Naive thymus-derived CD4-positive, alpha-beta T cell (primary cell): Measurements from ENCODE around the gene VIM. TPM values are rescaled to one million over a fixed set of nuclear protein-coding genes. Genes with fewer than 3 reads are reported as not detected.

Experiments
- ATAC-seq: fragments of 150-1000 bp; cut with Tn5 transposase; 2 replicates; pipeline ENCODE4 v1.10.0; 2021; ENCODE audit warnings: mild to moderate bottlenecking, moderate library complexity
- CTCF ChIA-PET: fragments of 350-600 bp; sonication (Branson Sonifier 250); formaldehyde crosslinking; loops from one replicate; lab custom pipeline; 2021; ENCODE audit warnings: antibody characterized with exemption; lab: Charles Lee
- POLR2A ChIA-PET: fragments of 350-600 bp; sonication (Branson Sonifier 250); formaldehyde crosslinking; loops from one replicate; lab custom pipeline; 2021; ENCODE audit warnings: antibody characterized with exemption, inconsistent platforms; lab: Charles Lee
- DNase-seq, 9 donors: peaks; one replicate each; pipeline versions ENCODE4 v3.0.0 to v3.0.0-alpha.2; 2020 to 2022; ENCODE audit warnings: mixed read lengths in 1 of 9
- H3K27ac ChIP-seq: one replicate; pipeline ENCODE4 v1.7.0; 2013; ENCODE audit warnings: mild to moderate bottlenecking, low read depth, low read length, moderate library complexity
- H3K27me3 ChIP-seq, 2 donors: one replicate each; pipeline ENCODE4 v1.7.0; 2013; ENCODE audit warnings: low read length in 2 of 2, mild to moderate bottlenecking in 2 of 2, moderate library complexity in 2 of 2; ENCODE audit not compliant: control insufficient read depth in 2 of 2, insufficient read depth in 2 of 2
- H3K36me3 ChIP-seq, 3 experiments: 1 replicate in 2 of 3; 2 replicates in 1 of 3; pipeline ENCODE4 v1.7.0; 2013; ENCODE audit warnings: low read length in 3 of 3, mild to moderate bottlenecking in 3 of 3, moderate library complexity in 1 of 3; ENCODE audit not compliant: insufficient read depth in 3 of 3, control insufficient read depth in 2 of 3
- H3K4me1 ChIP-seq, 2 donors: one replicate each; pipeline ENCODE4 v1.7.0; 2013; ENCODE audit warnings: low read length in 2 of 2, mild to moderate bottlenecking in 2 of 2, moderate library complexity in 1 of 2; ENCODE audit not compliant: control insufficient read depth in 2 of 2, insufficient read depth in 2 of 2
- H3K4me3 ChIP-seq: 2 replicates; pipeline ENCODE4 v1.7.0; 2013; ENCODE audit warnings: mild to moderate bottlenecking, low read length
- H3K9me3 ChIP-seq, 3 experiments: 1 replicate in 2 of 3; 2 replicates in 1 of 3; pipeline ENCODE4 v1.7.0; 2013; ENCODE audit warnings: low read length in 3 of 3; ENCODE audit not compliant: control insufficient read depth in 2 of 3
- H3K27ac Mint-ChIP-seq, 9 donors: one replicate each; pipeline ENCODE4 v1.8.0; 2020 to 2022; ENCODE audit warnings: mixed read lengths in 9 of 9, mild to moderate bottlenecking in 8 of 9, moderate library complexity in 5 of 9, inconsistent platforms in 2 of 9
- H3K27me3 Mint-ChIP-seq, 5 donors: one replicate each; pipeline ENCODE4 v1.8.0; 2021 to 2022; ENCODE audit warnings: mixed read lengths in 5 of 5, mild to moderate bottlenecking in 1 of 5
- H3K36me3 Mint-ChIP-seq, 5 donors: one replicate each; pipeline ENCODE4 v1.8.0; 2020 to 2022; ENCODE audit warnings: mixed read lengths in 5 of 5, mild to moderate bottlenecking in 3 of 5, inconsistent platforms in 1 of 5
- H3K4me1 Mint-ChIP-seq, 7 donors: one replicate each; pipeline ENCODE4 v1.8.0; 2020 to 2022; ENCODE audit warnings: mixed read lengths in 7 of 7, mild to moderate bottlenecking in 3 of 7, inconsistent platforms in 1 of 7
- H3K4me3 Mint-ChIP-seq, 10 donors: one replicate each; pipeline ENCODE4 v1.8.0; 2020 to 2022; ENCODE audit warnings: mild to moderate bottlenecking in 10 of 10, mixed read lengths in 10 of 10, moderate library complexity in 6 of 10, inconsistent platforms in 2 of 10
- H3K9me3 Mint-ChIP-seq, 11 donors: one replicate each; pipeline ENCODE4 v1.8.0; 2020 to 2022; ENCODE audit warnings: mixed read lengths in 11 of 11, mild to moderate bottlenecking in 4 of 11, inconsistent platforms in 1 of 11, moderate library complexity in 1 of 11
- intact Hi-C, 2 donors: fragments of 100-400 bp; cut with micrococcal nuclease; formaldehyde crosslinking; loops; one replicate each; pipeline ENCODE4 v1.15.1; 2023
- polyA plus RNA-seq, 2 donors: library from polyadenylated mRNA; unstranded; fragments of 300-500 nt; fragmentation: Illumina TruSeq; gene quantifications; one replicate each; pipeline ENCODE4 v1.2.3, GENCODE V29; 2021
- total RNA-seq, 6 experiments: library from RNA in 5 of 6; stranded (reverse) in 5 of 6; gene quantifications; 1 replicate in 5 of 6; 2 replicates in 1 of 6; pipeline ENCODE4 v1.2.3 and lab custom pipeline; 2021 to 2026

Gene VIM
- total and polyA plus RNA-seq, 7 experiments from 2014 or later, result 399 to 2,181 (median 546) TPM

DNA sequence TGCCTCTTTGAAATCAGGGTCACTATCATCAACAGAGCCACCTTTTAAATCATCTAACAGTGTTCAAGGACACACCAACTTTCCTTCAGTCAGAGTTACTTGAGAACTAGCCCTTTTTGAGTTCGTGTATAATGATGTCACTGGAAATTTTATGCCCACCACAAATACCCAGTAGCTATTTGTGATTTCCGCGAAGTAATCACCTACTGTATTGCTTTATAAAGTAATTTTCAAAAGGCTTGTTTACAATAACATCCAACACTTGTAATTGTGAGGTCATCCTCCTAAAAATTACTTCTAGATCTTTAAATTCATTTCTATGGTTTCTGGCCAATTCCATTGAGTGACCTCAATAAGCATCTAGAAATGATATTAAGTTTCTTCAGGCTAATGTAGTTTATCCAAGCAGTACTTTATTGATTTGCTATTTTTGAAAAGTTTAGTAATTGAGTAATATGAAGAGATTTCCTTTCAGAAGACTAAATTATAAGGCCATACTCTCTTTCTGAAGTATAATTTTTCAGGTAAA is 39.3 kb upstream of the VIM start:
- Mint-ChIP-seq H3K27ac (no peak overlapping the region), H3K36me3 (peaks cover 0 to 22% (median 5%) of the 10 kb centered on the region in 5 donors), H3K4me3 (no peak overlapping the region), H3K4me1 (peaks cover 0 to 23% (median 12%) of the 10 kb centered on the region in 7 donors), H3K9me3 (no peaks in the 10 kb centered on the region), H3K27me3 (no peaks in the 10 kb centered on the region)
- POLR2A ChIA-PET, result interaction anchor here (1.0 kb wide), 1 partner anchor 42 kb away, joined by 3 read pairs; no protein-coding TSS in a partner anchor
- intact Hi-C loops, result no loop called here
- no peak overlapping the region for H3K4me3 ChIP-seq
- H3K4me1 ChIP-seq, result no peaks in the 10 kb centered on the region
- CTCF ChIA-PET, result no interaction called here
- DNase-seq (no peak), ATAC-seq (no peak)
- no peaks in the 10 kb centered on the region for H3K9me3 ChIP-seq
- no peaks in the 10 kb centered on the region for H3K27me3 ChIP-seq
- H3K27ac ChIP-seq, result no peak overlapping the region
- H3K36me3 ChIP-seq, result no peaks in the 10 kb centered on the region

DNA sequence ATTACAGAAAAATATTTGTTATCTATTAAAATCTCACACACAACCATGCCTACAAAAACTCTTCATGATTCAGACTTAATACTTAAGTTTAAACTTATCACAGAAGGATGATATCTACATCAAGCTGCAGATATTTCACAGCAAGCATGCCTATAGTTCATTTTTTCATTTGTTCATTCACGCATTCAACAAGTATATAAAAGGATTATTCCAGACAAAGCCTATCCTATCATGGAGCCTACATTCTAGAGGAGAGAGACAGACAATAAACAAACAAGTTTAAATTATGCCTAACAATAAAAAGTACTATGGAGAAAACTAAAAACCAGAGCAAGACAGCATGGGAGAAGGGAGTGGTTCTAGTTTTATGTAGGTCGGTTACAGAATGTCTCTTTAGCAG is 37.4 kb upstream of the VIM start:
- DNase-seq (no peak), ATAC-seq (no peak)
- POLR2A ChIA-PET, result interaction anchor here (0.6 to 2.8 kb wide), 2 partner anchors 11 to 207 kb away, joined by 7 to 13 read pairs; partner anchors contain the start of gene TRDMT1
- peaks cover 0 to 30% (median 12%) of the 10 kb centered on the region in 7 donors for H3K4me1 Mint-ChIP-seq
- H3K27ac ChIP-seq, result no peak overlapping the region
- H3K4me3 ChIP-seq, result no peak overlapping the region
- H3K9me3 Mint-ChIP-seq, result peaks cover 0 to 3% (median 0%) of the 10 kb centered on the region in 11 donors
- H3K4me1 ChIP-seq, result no peaks in the 10 kb centered on the region
- no peaks in the 10 kb centered on the region for H3K27me3 Mint-ChIP-seq
- peaks cover 0 to 31% (median 8%) of the 10 kb centered on the region in 5 donors for H3K36me3 Mint-ChIP-seq
- intact Hi-C loops, result no loop called here
- peak overlapping the region in 1 of 9 donors; percentile 2 for H3K27ac Mint-ChIP-seq
- no peaks in the 10 kb centered on the region for H3K36me3 ChIP-seq
- H3K4me3 Mint-ChIP-seq, result no peak overlapping the region
- no peaks in the 10 kb centered on the region for H3K9me3 ChIP-seq
- CTCF ChIA-PET, result no interaction called here
- no peaks in the 10 kb centered on the region for H3K27me3 ChIP-seq

DNA sequence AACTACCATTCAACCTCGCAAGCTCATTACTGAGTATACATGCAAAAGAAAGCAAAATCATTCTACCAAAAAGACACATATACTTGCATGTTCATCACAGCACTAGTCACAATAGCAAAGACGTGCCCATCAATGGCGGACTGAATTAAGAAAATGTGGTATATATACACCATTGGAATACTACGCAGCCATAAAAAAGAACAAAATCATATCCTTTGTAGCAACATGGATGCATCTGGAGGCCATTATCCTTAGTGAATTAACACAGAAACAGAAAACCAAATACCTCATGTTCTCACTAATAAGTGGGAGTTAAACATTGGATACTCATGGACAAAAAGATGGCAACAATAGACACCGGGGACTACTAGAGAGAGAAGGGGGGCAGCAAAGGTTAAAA is 33.0 kb upstream of the VIM start:
- ChIA-PET CTCF (interaction anchor here (0.6 kb wide), 1 partner anchor 337 kb away, joined by 6 read pairs; no protein-coding TSS in a partner anchor), POLR2A (interaction anchor here (1.0 kb wide), 1 partner anchor 11 kb away, joined by 3 read pairs; no protein-coding TSS in a partner anchor)
- DNase-seq (no peak), ATAC-seq (no peak)
- H3K4me3 ChIP-seq, result no peak overlapping the region
- H3K36me3 ChIP-seq, result no peaks in the 10 kb centered on the region
- H3K9me3 Mint-ChIP-seq, result peaks cover 0 to 3% (median 0%) of the 10 kb centered on the region in 11 donors
- H3K9me3 ChIP-seq, result no peaks in the 10 kb centered on the region
- H3K27me3 Mint-ChIP-seq, result peaks cover 0 to 4% (median 0%) of the 10 kb centered on the region in 5 donors
- H3K27ac Mint-ChIP-seq, result no peak overlapping the region
- no peak overlapping the region for H3K4me3 Mint-ChIP-seq
- intact Hi-C loops, result no loop called here
- no peaks in the 10 kb centered on the region for H3K27me3 ChIP-seq
- H3K4me1 ChIP-seq, result no peaks in the 10 kb centered on the region
- peaks cover 10 to 54% (median 24%) of the 10 kb centered on the region in 7 donors for H3K4me1 Mint-ChIP-seq
- H3K27ac ChIP-seq, result no peak overlapping the region
- H3K36me3 Mint-ChIP-seq, result peaks cover 0 to 35% (median 10%) of the 10 kb centered on the region in 5 donors

DNA sequence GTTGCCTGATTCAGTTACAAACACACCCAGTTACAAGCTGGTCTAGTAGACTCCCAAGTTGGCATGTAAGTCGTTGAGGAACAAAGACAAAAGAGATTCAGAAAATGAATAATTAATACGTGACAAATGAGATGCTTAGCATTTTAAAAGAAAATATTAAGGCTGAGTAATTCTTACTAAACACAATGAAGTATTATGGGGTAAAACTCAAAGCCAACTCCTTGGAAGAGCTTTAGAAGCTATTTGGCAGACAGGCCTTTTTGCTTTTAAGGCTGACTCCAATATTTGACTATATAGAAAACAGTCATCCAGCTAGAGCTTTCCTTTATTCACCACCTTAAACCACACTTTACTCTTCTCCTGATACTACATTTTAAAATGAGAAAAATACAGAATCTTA is 32.0 kb upstream of the VIM start:
- H3K27ac Mint-ChIP-seq, result peak overlapping the region in 2 of 9 donors; percentile 8 to 28
- H3K4me3 ChIP-seq, result no peak overlapping the region
- no peak for ATAC-seq
- POLR2A ChIA-PET, result interaction anchor here (0.7 to 1.0 kb wide), 2 partner anchors 10 to 193 kb away, joined by 3 read pairs; no protein-coding TSS in a partner anchor
- H3K27me3 Mint-ChIP-seq, result peaks cover 0 to 4% (median 0%) of the 10 kb centered on the region in 5 donors
- H3K36me3 Mint-ChIP-seq, result peaks cover 0 to 31% (median 6%) of the 10 kb centered on the region in 5 donors
- H3K27ac ChIP-seq, result no peak overlapping the region
- H3K36me3 ChIP-seq, result no peaks in the 10 kb centered on the region
- H3K4me1 ChIP-seq, result no peaks in the 10 kb centered on the region
- no peak overlapping the region for H3K4me3 Mint-ChIP-seq
- DNase-seq, result no peak
- H3K9me3 Mint-ChIP-seq, result peaks cover 0 to 3% (median 0%) of the 10 kb centered on the region in 11 donors
- no peaks in the 10 kb centered on the region for H3K27me3 ChIP-seq
- H3K4me1 Mint-ChIP-seq, result peaks cover 18 to 58% (median 28%) of the 10 kb centered on the region in 7 donors
- no peaks in the 10 kb centered on the region for H3K9me3 ChIP-seq
- intact Hi-C loops, result no loop called here
- CTCF ChIA-PET, result interaction anchor here (0.6 kb wide), 1 partner anchor 7 kb away, joined by 3 read pairs; no protein-coding TSS in a partner anchor

DNA sequence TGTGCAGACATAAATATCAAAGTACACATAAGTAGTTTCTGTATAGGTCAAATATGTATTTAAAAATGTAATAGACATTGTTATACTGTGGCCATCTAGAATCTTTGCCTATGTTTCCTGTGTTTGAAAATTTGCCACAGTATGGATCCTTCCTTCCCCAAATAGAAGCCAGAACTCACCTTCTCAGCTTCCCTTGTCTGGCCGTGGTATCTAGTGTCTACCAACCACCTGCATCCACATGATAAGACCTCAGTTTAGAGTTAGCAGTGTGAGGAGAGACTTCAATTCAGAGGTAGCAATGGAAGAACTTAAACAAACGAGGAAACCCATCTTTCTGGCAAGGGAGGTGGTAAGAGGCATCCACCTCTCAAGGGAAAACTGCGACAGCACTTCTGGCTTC is 31.5 kb upstream of the VIM start:
- peaks cover 0 to 4% (median 0%) of the 10 kb centered on the region in 5 donors for H3K27me3 Mint-ChIP-seq
- Histone ChIP-seq H3K27ac (no peak overlapping the region), H3K36me3 (no peaks in the 10 kb centered on the region), H3K27me3 (no peaks in the 10 kb centered on the region), H3K4me3 (no peak overlapping the region), H3K4me1 (peaks cover 0 to under 1% of the 10 kb centered on the region in 2 donors), H3K9me3 (no peaks in the 10 kb centered on the region)
- intact Hi-C loops, result no loop called here
- ATAC-seq (no peak), DNase-seq (no peak)
- H3K27ac Mint-ChIP-seq, result peak overlapping the region in 3 of 9 donors; percentile 3 to 47 (median 28)
- no peak overlapping the region for H3K4me3 Mint-ChIP-seq
- ChIA-PET POLR2A (interaction anchor here (0.7 to 0.9 kb wide), 2 partner anchors 33 to 194 kb away, joined by 3 to 4 read pairs; no protein-coding TSS in a partner anchor), CTCF (no interaction called here)
- peaks cover 0 to 3% (median 0%) of the 10 kb centered on the region in 11 donors for H3K9me3 Mint-ChIP-seq
- peaks cover 19 to 63% (median 31%) of the 10 kb centered on the region in 7 donors for H3K4me1 Mint-ChIP-seq
- peaks cover 0 to 31% (median 6%) of the 10 kb centered on the region in 5 donors for H3K36me3 Mint-ChIP-seq

DNA sequence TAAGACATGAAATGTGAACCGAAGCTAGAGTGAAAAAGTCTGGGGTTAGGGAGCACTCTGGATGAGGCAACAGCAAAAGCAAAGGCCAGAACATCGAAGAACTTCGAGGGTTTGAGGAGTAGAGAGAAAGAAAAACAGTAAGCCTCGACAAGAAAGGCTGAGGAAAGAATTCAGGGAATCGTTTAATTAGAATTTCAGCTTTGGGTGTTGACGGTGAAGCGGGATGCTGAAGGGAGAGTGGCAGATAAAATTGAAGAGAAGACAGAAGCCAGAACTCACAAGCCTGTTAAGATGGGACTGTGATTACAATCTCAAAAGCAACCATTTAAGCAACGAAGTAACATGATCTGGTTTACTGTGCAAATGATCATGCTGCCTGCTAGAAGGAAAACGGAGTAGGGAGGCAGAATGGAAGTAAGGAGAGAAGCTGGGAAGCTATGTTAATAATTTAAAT is 28.7 kb upstream of the VIM start:
- peaks cover 0 to 6% of the 10 kb centered on the region in 2 donors for H3K4me1 ChIP-seq
- Mint-ChIP-seq H3K4me3 (peak overlapping the region; percentile 5 to 97 (median 44)), H3K4me1 (peaks cover 23 to 54% (median 38%) of the 10 kb centered on the region in 7 donors), H3K9me3 (no peaks in the 10 kb centered on the region), H3K27ac (peak overlapping the region; percentile 9 to 98 (median 75)), H3K27me3 (peaks cover 0 to 4% (median 0%) of the 10 kb centered on the region in 5 donors), H3K36me3 (peaks cover 0 to 7% (median 0%) of the 10 kb centered on the region in 5 donors)
- DNase-seq (no peak), ATAC-seq (no peak)
- intact Hi-C loops, result no loop called here
- H3K9me3 ChIP-seq, result no peaks in the 10 kb centered on the region
- no peaks in the 10 kb centered on the region for H3K36me3 ChIP-seq
- POLR2A ChIA-PET, result interaction anchor here (1.0 to 5.8 kb wide), 3 partner anchors 22 to 169 kb away, joined by 3 to 167 read pairs (median 3); partner anchors contain the start of gene VIM
- no peak overlapping the region for H3K4me3 ChIP-seq
- CTCF ChIA-PET, result interaction anchor here (1.5 kb wide), 1 partner anchor 20 kb away, joined by 4 read pairs; no protein-coding TSS in a partner anchor
- no peak overlapping the region for H3K27ac ChIP-seq
- H3K27me3 ChIP-seq, result no peaks in the 10 kb centered on the region
